Karpas-422 (cell line): ENCODE results near the gene MAPRE2. TPM values are rescaled to one million over a fixed set of nuclear protein-coding genes. Genes with fewer than 3 reads are reported as not detected.

ENCODE experiments used
- DNase-seq: peaks from one replicate; pipeline ENCODE4 v3.0.0-alpha.2; 2015
- H2AFZ ChIP-seq: fragments of 200-600 bp; sonication (generic); 2 replicates; pipeline ENCODE4 v1.6.1; 2014; ENCODE audit warnings: antibody characterized with exemption, low read length, mixed read lengths
- H3K27ac ChIP-seq: fragments of 200-600 bp; sonication (generic); 2 replicates; pipeline ENCODE4 v1.5.1; 2014; ENCODE audit warnings: mild to moderate bottlenecking, low read length, moderate library complexity
- H3K27me3 ChIP-seq: fragments of 200-600 bp; sonication (generic); 2 replicates; pipeline ENCODE4 v1.6.1; 2014; ENCODE audit warnings: low read length, mixed read lengths
- H3K36me3 ChIP-seq: fragments of 200-600 bp; sonication (generic); 2 replicates; pipeline ENCODE4 v1.6.1; 2014; ENCODE audit warnings: low read length, mixed read lengths; ENCODE audit not compliant: insufficient read depth
- H3K4me1 ChIP-seq: fragments of 200-600 bp; sonication (generic); 2 replicates; pipeline ENCODE4 v1.6.1; 2014; ENCODE audit warnings: mild to moderate bottlenecking, low read length, mixed read lengths
- H3K4me2 ChIP-seq: fragments of 200-600 bp; sonication (generic); 2 replicates; pipeline ENCODE4 v1.6.1; 2014; ENCODE audit warnings: low read length, low read depth, mild to moderate bottlenecking; ENCODE audit not compliant: poor library complexity, severe bottlenecking
- H3K4me3 ChIP-seq: fragments of 200-600 bp; sonication (generic); 2 replicates; pipeline ENCODE4 v1.5.1; 2014; ENCODE audit warnings: mild to moderate bottlenecking, antibody characterized with exemption, low read length, mixed read lengths
- H3K79me2 ChIP-seq: fragments of 200-600 bp; sonication (generic); 2 replicates; pipeline ENCODE4 v1.6.1; 2014; ENCODE audit warnings: mild to moderate bottlenecking, low read length, mixed read lengths
- H3K9ac ChIP-seq: fragments of 200-600 bp; sonication (generic); 2 replicates; pipeline ENCODE4 v1.6.0; 2014; ENCODE audit warnings: low read length
- H3K9me2 ChIP-seq: fragments of 200-600 bp; sonication (generic), shearing (Covaris generic); replicated peaks from 2 replicates; pipeline ENCODE4 v1.6.0; 2014; ENCODE audit warnings: mild to moderate bottlenecking, low read length, moderate library complexity; ENCODE audit not compliant: insufficient read depth
- H3K9me3 ChIP-seq: fragments of 300-700, 200-600 bp; sonication (generic); 2 replicates; pipeline ENCODE4 v1.6.1; 2014; ENCODE audit warnings: low read length, mixed read lengths
- H4K20me1 ChIP-seq: fragments of 200-600 bp; sonication (generic); 2 replicates; pipeline ENCODE4 v1.6.1; 2014; ENCODE audit warnings: mild to moderate bottlenecking, antibody characterized with exemption, low read length, low read depth; ENCODE audit not compliant: insufficient read depth
- total RNA-seq: library from RNA; depleted of rRNA; stranded (reverse); fragments of >200 nt; shearing (Covaris generic); gene quantifications from 2 replicates; pipeline ENCODE4 v1.2.3, GENCODE V29; 2014; ENCODE audit warnings: low replicate concordance

Gene MAPRE2
- total RNA-seq, 1 experiment from 2014 or later: 267 TPM

DNA sequence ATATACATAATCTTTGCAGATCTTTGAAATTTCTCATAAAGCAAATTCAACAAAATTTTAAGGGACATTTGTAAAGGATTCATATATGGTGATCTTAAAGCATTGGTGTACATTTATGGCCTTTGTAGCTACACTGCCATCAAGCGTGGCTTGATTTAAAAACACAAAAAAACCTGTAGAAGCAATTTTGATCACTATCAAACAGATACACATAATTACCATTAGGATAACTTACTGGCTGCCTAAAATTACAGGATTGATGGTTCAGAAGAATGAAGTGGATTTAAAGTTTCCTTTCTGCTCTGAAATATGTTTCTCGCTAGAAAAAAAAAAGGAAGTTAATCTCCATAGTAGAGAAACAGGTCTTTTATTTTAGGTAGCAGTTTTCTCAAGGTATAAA lies 31.4 kb downstream of the MAPRE2 start:
- Histone ChIP-seq H4K20me1 (peaks cover 26% of the 10 kb centered on the region), H3K9ac (no peak overlapping the region), H3K9me3 (no peaks in the 10 kb centered on the region), H3K27me3 (no peaks in the 10 kb centered on the region), H3K79me2 (peaks cover 99% of the 10 kb centered on the region), H2AFZ (no peak overlapping the region), H3K4me1 (peaks cover 75% of the 10 kb centered on the region), H3K4me3 (no peak overlapping the region), H3K36me3 (peaks cover 72% of the 10 kb centered on the region), H3K4me2 (peak overlapping the region; percentile 3), H3K9me2 (no peaks in the 10 kb centered on the region), H3K27ac (peak overlapping the region; percentile 55)
- no peak for DNase-seq

DNA sequence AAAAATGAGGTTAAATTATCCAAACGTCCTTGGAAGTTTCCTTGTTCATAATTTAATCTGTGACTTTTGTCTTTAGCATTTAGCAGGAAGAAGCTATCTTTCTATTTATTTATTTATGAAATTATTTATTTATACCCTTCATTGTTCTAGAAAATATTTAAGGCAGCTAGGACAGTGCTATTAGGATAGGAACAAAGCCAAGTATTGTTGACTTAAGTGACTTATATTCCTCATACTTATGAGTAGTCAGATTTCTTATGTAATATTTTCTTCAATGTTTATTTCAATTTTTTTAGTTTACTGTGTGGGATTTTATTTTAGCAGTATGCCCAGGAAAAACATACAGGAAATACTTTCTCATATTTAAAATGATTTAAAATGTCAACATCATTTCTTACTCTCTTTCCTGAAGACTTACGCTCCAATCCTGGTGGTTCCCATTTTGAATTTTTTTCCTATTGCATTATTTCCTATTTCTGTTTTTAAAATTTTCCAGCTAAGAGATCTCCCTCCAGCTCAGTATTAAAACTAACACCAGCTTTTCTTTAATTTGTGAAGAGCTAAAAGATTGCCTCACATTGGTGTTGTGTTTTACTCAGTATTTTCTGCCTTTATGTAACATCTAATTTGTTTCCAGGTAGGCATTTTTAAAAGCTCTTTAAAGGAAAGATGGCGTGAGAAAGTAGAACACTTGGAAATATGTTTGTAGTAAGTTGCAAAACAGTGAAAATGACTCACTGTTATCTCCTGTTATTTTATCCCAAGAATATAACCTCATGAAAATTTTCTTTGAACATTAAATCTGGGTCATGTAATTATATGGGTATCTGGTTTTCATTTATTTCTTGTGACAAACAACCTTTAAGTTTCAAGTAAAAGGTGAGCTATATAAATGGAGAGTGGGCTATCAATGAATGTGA lies 32.2 kb downstream of the MAPRE2 start:
- peak overlapping the region; percentile 55 for H3K27ac ChIP-seq
- peaks cover 72% of the 10 kb centered on the region for H3K4me1 ChIP-seq
- peaks cover 25% of the 10 kb centered on the region for H4K20me1 ChIP-seq
- no peak overlapping the region for H3K9ac ChIP-seq
- H3K9me2 ChIP-seq: no peaks in the 10 kb centered on the region
- peaks cover 75% of the 10 kb centered on the region for H3K36me3 ChIP-seq
- no peak overlapping the region for H3K4me3 ChIP-seq
- DNase-seq: no peak
- H3K9me3 ChIP-seq: no peaks in the 10 kb centered on the region
- H2AFZ ChIP-seq: no peak overlapping the region
- peaks cover 99% of the 10 kb centered on the region for H3K79me2 ChIP-seq
- H3K27me3 ChIP-seq: no peaks in the 10 kb centered on the region
- H3K4me2 ChIP-seq: peak overlapping the region; percentile 3

GRCh38 chr18:35074581-35074980 lies 33.4 kb downstream of the MAPRE2 start:
- no peak overlapping the region for H3K4me3 ChIP-seq
- no peaks in the 10 kb centered on the region for H3K27me3 ChIP-seq
- H2AFZ ChIP-seq: no peak overlapping the region
- peaks cover 78% of the 10 kb centered on the region for H3K4me1 ChIP-seq
- DNase-seq: no peak
- H3K9me3 ChIP-seq: no peaks in the 10 kb centered on the region
- no peak overlapping the region for H3K9ac ChIP-seq
- peak overlapping the region; percentile 55; the same call in 1 of the 2 replicates for H3K27ac ChIP-seq
- no peak overlapping the region for H3K4me2 ChIP-seq
- H4K20me1 ChIP-seq: peaks cover 19% of the 10 kb centered on the region
- H3K36me3 ChIP-seq: peaks cover 81% of the 10 kb centered on the region
- no peaks in the 10 kb centered on the region for H3K9me2 ChIP-seq
- peaks cover 100% of the 10 kb centered on the region for H3K79me2 ChIP-seq

- no peaks in the 10 kb centered on the region for H3K9me2 ChIP-seq
- no peak overlapping the region for H3K27ac ChIP-seq
- H3K36me3 ChIP-seq: peaks cover 86% of the 10 kb centered on the region
- peaks cover 100% of the 10 kb centered on the region for H3K79me2 ChIP-seq
- H3K4me1 ChIP-seq: peaks cover 73% of the 10 kb centered on the region
- no peak for DNase-seq
- no peaks in the 10 kb centered on the region for H3K9me3 ChIP-seq
- no peaks in the 10 kb centered on the region for H3K27me3 ChIP-seq
- H3K4me2 ChIP-seq: no peak overlapping the region
- no peak overlapping the region for H3K9ac ChIP-seq
- H4K20me1 ChIP-seq: peaks cover 19% of the 10 kb centered on the region
- no peak overlapping the region for H2AFZ ChIP-seq
- no peak overlapping the region for H3K4me3 ChIP-seq
These were observed 33.9 kb downstream of the MAPRE2 start for GRCh38 chr18:35075132-35075531.

DNA sequence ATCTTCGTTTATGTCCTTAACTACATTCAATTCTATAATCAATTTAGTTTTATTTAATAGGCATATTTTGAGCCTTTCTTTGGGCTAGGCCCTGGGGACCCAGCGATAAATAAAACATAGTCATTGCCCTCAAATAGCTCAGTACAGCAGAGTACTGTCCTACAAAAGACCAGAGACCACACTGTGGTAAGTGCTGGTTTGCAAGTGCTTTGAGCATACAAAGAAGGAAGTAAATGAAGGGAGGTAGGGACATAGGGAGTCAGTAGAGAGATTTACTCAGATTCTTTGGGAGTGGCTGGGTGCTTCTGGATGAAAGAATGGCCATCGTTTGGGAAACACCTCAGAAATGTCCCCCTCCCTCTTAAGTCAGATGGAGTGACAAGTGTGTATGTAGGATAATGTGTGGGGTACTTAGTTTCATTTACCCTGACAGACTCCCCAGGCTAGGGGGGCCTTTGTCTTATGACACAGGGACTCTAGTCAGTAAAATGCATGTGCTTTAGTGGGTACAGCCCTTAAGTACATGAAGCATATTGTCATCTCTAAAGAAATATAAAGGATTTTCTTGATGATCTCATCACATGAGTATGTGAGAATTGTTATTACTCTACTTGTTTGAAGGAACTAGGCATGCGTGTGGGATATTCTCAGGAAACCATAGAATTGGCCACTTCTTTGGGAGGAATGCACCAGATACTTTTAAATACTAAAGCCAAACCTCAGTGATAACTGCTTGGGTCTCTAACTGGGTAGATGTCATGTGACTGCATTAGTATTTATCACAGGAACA lies 35.1 kb downstream of the MAPRE2 start:
- Histone ChIP-seq H3K4me1 (peaks cover 72% of the 10 kb centered on the region), H3K9ac (no peak overlapping the region), H3K9me2 (no peaks in the 10 kb centered on the region), H2AFZ (no peak overlapping the region), H3K27me3 (no peaks in the 10 kb centered on the region), H3K79me2 (peaks cover 100% of the 10 kb centered on the region), H3K4me2 (no peak overlapping the region), H4K20me1 (peaks cover 16% of the 10 kb centered on the region; the same call in 1 of the 2 replicates), H3K27ac (no peak overlapping the region), H3K36me3 (peaks cover 89% of the 10 kb centered on the region), H3K9me3 (no peaks in the 10 kb centered on the region), H3K4me3 (no peak overlapping the region)
- no peak for DNase-seq

DNA sequence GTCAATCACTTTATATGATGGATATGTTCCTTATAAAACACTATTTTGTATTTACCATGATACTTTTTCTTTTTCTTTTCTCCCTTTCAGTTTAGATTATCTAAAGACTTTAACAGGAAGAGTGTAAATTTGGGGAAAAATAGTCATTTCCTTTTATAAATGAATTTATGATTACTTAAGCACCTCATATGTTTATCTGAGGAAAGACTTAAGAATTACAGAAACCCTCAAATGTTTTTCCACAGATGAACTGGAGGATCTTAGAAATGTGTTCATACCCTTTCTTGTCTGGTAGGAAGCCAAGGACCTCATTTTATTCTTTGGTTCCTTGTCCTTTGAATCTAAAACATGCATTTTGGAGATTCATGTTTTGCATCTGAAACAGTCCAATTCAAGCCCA lies 36.7 kb downstream of the MAPRE2 start:
- H3K4me1 ChIP-seq: peaks cover 67% of the 10 kb centered on the region
- no peaks in the 10 kb centered on the region for H3K27me3 ChIP-seq
- no peak overlapping the region for H2AFZ ChIP-seq
- H4K20me1 ChIP-seq: peaks cover 18% of the 10 kb centered on the region
- peaks cover 98% of the 10 kb centered on the region for H3K79me2 ChIP-seq
- no peak for DNase-seq
- H3K36me3 ChIP-seq: peaks cover 82% of the 10 kb centered on the region
- peak overlapping the region; percentile 10; the same call in 1 of the 2 replicates for H3K27ac ChIP-seq
- H3K9ac ChIP-seq: no peak overlapping the region
- H3K9me2 ChIP-seq: no peaks in the 10 kb centered on the region
- no peak overlapping the region for H3K4me3 ChIP-seq
- H3K4me2 ChIP-seq: no peak overlapping the region
- no peaks in the 10 kb centered on the region for H3K9me3 ChIP-seq

DNA sequence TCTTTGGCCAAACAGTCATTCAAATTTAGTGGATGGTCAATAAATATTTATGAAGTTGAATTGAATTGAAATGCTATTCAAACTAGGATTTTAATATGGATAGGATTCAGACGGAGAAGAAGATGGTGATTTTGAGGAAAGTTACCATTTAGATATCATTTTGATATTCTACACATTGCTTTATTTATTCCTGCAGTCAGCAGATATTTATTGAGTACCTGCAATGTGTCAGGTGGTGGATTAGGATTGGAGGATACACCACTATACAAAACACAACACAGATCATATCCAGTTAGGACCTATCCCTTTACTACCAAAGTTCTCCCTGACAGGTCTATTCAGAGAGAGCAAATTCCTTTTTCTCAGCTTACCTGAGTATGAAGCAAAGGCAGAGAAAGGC lies 38.8 kb downstream of the MAPRE2 start:
- H3K27ac ChIP-seq: no peak overlapping the region
- peaks cover 69% of the 10 kb centered on the region for H3K36me3 ChIP-seq
- H3K79me2 ChIP-seq: peaks cover 96% of the 10 kb centered on the region
- no peaks in the 10 kb centered on the region for H3K27me3 ChIP-seq
- DNase-seq: no peak
- H3K9me3 ChIP-seq: no peaks in the 10 kb centered on the region
- H3K4me1 ChIP-seq: peaks cover 60% of the 10 kb centered on the region
- H3K4me3 ChIP-seq: no peak overlapping the region
- peaks cover 18% of the 10 kb centered on the region for H4K20me1 ChIP-seq
- H3K9me2 ChIP-seq: no peaks in the 10 kb centered on the region
- no peak overlapping the region for H3K4me2 ChIP-seq
- no peak overlapping the region for H3K9ac ChIP-seq
- no peak overlapping the region for H2AFZ ChIP-seq

- H3K9me3 ChIP-seq: no peaks in the 10 kb centered on the region
- peaks cover 95% of the 10 kb centered on the region for H3K79me2 ChIP-seq
- no peaks in the 10 kb centered on the region for H3K9me2 ChIP-seq
- H3K9ac ChIP-seq: no peak overlapping the region
- peaks cover 55% of the 10 kb centered on the region for H3K4me1 ChIP-seq
- no peak overlapping the region for H3K4me2 ChIP-seq
- peaks cover 11% of the 10 kb centered on the region for H4K20me1 ChIP-seq
- H2AFZ ChIP-seq: no peak overlapping the region
- DNase-seq: no peak
- peaks cover 49% of the 10 kb centered on the region for H3K36me3 ChIP-seq
- H3K4me3 ChIP-seq: no peak overlapping the region
- no peak overlapping the region for H3K27ac ChIP-seq
- no peaks in the 10 kb centered on the region for H3K27me3 ChIP-seq
These were observed 42.0 kb downstream of the MAPRE2 start for GRCh38 chr18:35083174-35083712.
